Neural progenitor cell (in vitro differentiated cells): ENCODE results near the gene GHRHR.

Experiments used
- EZH2 ChIP-seq: fragments of 200-600 bp; sonication (generic); IDR thresholded peaks from 2 replicates; pipeline ENCODE4 v1.6.1; 2017; ENCODE audit warnings: antibody characterized with exemption, mild to moderate bottlenecking, moderate library complexity
- TF ChIP-seq, protein P1 (sequence below): fragments of 200-600 bp; sonication (generic); IDR thresholded peaks from 2 replicates; pipeline ENCODE4 v1.5.1; 2017; ENCODE audit warnings: antibody characterized with exemption, mild to moderate bottlenecking

- no peak for TF ChIP-seq EZH2
- TF ChIP-seq, protein P1, sequence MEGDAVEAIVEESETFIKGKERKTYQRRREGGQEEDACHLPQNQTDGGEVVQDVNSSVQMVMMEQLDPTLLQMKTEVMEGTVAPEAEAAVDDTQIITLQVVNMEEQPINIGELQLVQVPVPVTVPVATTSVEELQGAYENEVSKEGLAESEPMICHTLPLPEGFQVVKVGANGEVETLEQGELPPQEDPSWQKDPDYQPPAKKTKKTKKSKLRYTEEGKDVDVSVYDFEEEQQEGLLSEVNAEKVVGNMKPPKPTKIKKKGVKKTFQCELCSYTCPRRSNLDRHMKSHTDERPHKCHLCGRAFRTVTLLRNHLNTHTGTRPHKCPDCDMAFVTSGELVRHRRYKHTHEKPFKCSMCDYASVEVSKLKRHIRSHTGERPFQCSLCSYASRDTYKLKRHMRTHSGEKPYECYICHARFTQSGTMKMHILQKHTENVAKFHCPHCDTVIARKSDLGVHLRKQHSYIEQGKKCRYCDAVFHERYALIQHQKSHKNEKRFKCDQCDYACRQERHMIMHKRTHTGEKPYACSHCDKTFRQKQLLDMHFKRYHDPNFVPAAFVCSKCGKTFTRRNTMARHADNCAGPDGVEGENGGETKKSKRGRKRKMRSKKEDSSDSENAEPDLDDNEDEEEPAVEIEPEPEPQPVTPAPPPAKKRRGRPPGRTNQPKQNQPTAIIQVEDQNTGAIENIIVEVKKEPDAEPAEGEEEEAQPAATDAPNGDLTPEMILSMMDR: peak; percentile 95
Observed at GRCh38 chr7:30938435-30939316, 25.1 kb upstream of the GHRHR start.
